HG02840 (cell line): Measurements from ENCODE around the gene LRRC27.

ENCODE experiments used
- ATAC-seq: cut with Tn5 transposase; IDR thresholded peaks from one replicate; pipeline ENCODE4 v1.9.1; 2021; ENCODE audit warnings: mild to moderate bottlenecking, moderate library complexity, moderate number of reproducible peaks; ENCODE audit not compliant: unreplicated experiment, low FRiP score

LRRC27 gene

GRCh38 chr10:132409667-132410028 lies 77.7 kb downstream of the LRRC27 start:
- ATAC-seq = no peak

GRCh38 chr10:132410056-132410778 lies 78.2 kb downstream of the LRRC27 start:
- ATAC-seq = no peak

- no peak for ATAC-seq
Observed at GRCh38 chr10:132410779-132411532, 79.0 kb downstream of the LRRC27 start.

GRCh38 chr10:132411561-132412253 lies 79.7 kb downstream of the LRRC27 start:
- no peak for ATAC-seq

- ATAC-seq = no peak
Observed at GRCh38 chr10:132412316-132413192, 80.6 kb downstream of the LRRC27 start.

- no peak for ATAC-seq
Observed at GRCh38 chr10:132413226-132414205, 81.5 kb downstream of the LRRC27 start.

- no peak for ATAC-seq
Observed at GRCh38 chr10:132414402-132415016, 82.5 kb downstream of the LRRC27 start.

- ATAC-seq = no peak
Observed at GRCh38 chr10:132415255-132415654, 83.3 kb downstream of the LRRC27 start.

GRCh38 chr10:132415956-132416355 lies 84.0 kb downstream of the LRRC27 start:
- no peak for ATAC-seq

- ATAC-seq = no peak
Observed at GRCh38 chr10:132416566-132417256, 84.7 kb downstream of the LRRC27 start.

- no peak for ATAC-seq
Observed at GRCh38 chr10:132417257-132417910, 85.4 kb downstream of the LRRC27 start.

GRCh38 chr10:132417957-132418441 lies 86.0 kb downstream of the LRRC27 start:
- ATAC-seq = no peak

- ATAC-seq = no peak
Observed at GRCh38 chr10:132418527-132419416, 86.8 kb downstream of the LRRC27 start.

GRCh38 chr10:132419538-132420468 lies 87.8 kb downstream of the LRRC27 start:
- ATAC-seq = no peak

- no peak for ATAC-seq
Observed at GRCh38 chr10:132420469-132420980, 88.5 kb downstream of the LRRC27 start.
